Testis (tissue), 2 donors: ENCODE results near the gene MYBPH.

Experiments
- CTCF ChIP-seq, 3 experiments: fragments of 450-650 bp in 2 of 3; fragments of 200-600 bp in 1 of 3; sonication (generic) in 1 of 3; IDR thresholded peaks; one replicate each; pipeline ENCODE4 v1.5.1; 2016 to 2019; ENCODE audit warnings: antibody characterized with exemption in 3 of 3, mild to moderate bottlenecking in 2 of 3, moderate library complexity in 1 of 3
- POLR2A ChIP-seq: fragments of 450-650 bp; IDR thresholded peaks from one replicate; pipeline ENCODE4 v1.6.1; 2017; ENCODE audit warnings: antibody characterized with exemption, mild to moderate bottlenecking, moderate library complexity

- no peak for TF ChIP-seq CTCF (IDR thresholded peaks at IDR 0.05)
- TF ChIP-seq POLR2A: no peak
Measured at GRCh38 chr1:203120325-203121153, 55.1 kb downstream of the MYBPH start.
